Lung (tissue), 12 donors: Measurements from ENCODE around the gene CALM3. TPM values are rescaled to one million over a fixed set of nuclear protein-coding genes. Genes with fewer than 3 reads are reported as not detected.
A peak's percentile ranks its signal among the peaks of the same experiment; 100 is the strongest.
"Not testable (repeated sequence)": the region's sequence is repeated elsewhere in the genome, so short reads cannot be mapped to it uniquely, and the experiment has no call there.

Experiments
- ATAC-seq: fragments of 200-7000 bp; cut with Tn5 transposase; one replicate; pipeline ENCODE4 v1.9.1; 2020; ENCODE audit warnings: moderate number of reproducible peaks; ENCODE audit not compliant: insufficient read depth, low FRiP score
- DNase-seq, 3 donors: peaks; one replicate each; pipeline ENCODE4 v3.0.0-alpha.2; 2013 to 2017
- H3K27ac ChIP-seq, 2 donors: one replicate each; pipeline ENCODE4 v1.5.1; 2013; ENCODE audit warnings: mild to moderate bottlenecking in 2 of 2, moderate library complexity in 2 of 2, control low read depth in 1 of 2, inconsistent platforms in 1 of 2, low read depth in 1 of 2, low read length in 1 of 2
- H3K27me3 ChIP-seq, 3 donors: one replicate each; pipeline ENCODE4 v1.5.1; 2013; ENCODE audit warnings: low read length in 2 of 3; ENCODE audit not compliant: control insufficient read depth in 3 of 3, insufficient read depth in 3 of 3
- H3K36me3 ChIP-seq, 4 donors: one replicate each; pipeline ENCODE4 v1.5.1; 2013; ENCODE audit warnings: low read length in 4 of 4, mild to moderate bottlenecking in 1 of 4, moderate library complexity in 1 of 4; ENCODE audit not compliant: control insufficient read depth in 4 of 4, insufficient read depth in 4 of 4
- H3K4me1 ChIP-seq, 5 donors: one replicate each; pipeline ENCODE4 v1.5.1; 2013; ENCODE audit warnings: low read length in 5 of 5, mild to moderate bottlenecking in 2 of 5, moderate library complexity in 1 of 5; ENCODE audit not compliant: control insufficient read depth in 5 of 5, insufficient read depth in 5 of 5
- H3K4me3 ChIP-seq: one replicate; pipeline ENCODE4 v1.5.1; 2013; ENCODE audit warnings: mild to moderate bottlenecking, control low read depth, moderate library complexity
- H3K9ac ChIP-seq, 2 donors: one replicate each; pipeline ENCODE4 v1.5.1; 2013; ENCODE audit warnings: low read length in 2 of 2, control low read depth in 1 of 2; ENCODE audit not compliant: insufficient read depth in 1 of 2
- H3K9me3 ChIP-seq, 4 donors: one replicate each; pipeline ENCODE4 v1.5.1; 2013; ENCODE audit warnings: low read length in 3 of 4, mild to moderate bottlenecking in 1 of 4, moderate library complexity in 1 of 4; ENCODE audit not compliant: control insufficient read depth in 4 of 4, insufficient read depth in 3 of 4
- WGBS, 2 donors: extraction: QIAGEN DNeasy Blood & Tissue Kit; methylation state at CpG; one replicate each; pipeline ENCODE4 v1.1.7; 2013; 5-methylcytosine and 5-hydroxymethylcytosine counted together
- polyA plus RNA-seq, 2 donors: library from polyadenylated mRNA; stranded (reverse); fragments of 200-250 nt; gene quantifications; one replicate each; pipeline ENCODE4 v1.2.1, GENCODE V29; 2013
- total RNA-seq, 2 donors: library from RNA; depleted of rRNA in 1 of 2; stranded (reverse); fragments of >200 nt in 1 of 2; gene quantifications; one replicate each; pipeline ENCODE4 v1.2.1, GENCODE V29; 2014 to 2021
- TF ChIP-seq, protein P1 (sequence below): IDR thresholded peaks from 2 replicates; pipeline ENCODE4 v1.5.1; 2012; ENCODE audit warnings: mild to moderate bottlenecking; ENCODE audit errors: control extremely low read depth, extremely low read depth
- donor health status: control.
- donor health status: control.
- donor health status: Bipolar disorder and iron deficiency.
- donor health status: healthy.
- donor health status: DM: yes; HTN: yes; CAD: no.

CALM3 gene
- total and polyA plus RNA-seq, 4 donors = 126 to 202 (median 162) TPM

DNA sequence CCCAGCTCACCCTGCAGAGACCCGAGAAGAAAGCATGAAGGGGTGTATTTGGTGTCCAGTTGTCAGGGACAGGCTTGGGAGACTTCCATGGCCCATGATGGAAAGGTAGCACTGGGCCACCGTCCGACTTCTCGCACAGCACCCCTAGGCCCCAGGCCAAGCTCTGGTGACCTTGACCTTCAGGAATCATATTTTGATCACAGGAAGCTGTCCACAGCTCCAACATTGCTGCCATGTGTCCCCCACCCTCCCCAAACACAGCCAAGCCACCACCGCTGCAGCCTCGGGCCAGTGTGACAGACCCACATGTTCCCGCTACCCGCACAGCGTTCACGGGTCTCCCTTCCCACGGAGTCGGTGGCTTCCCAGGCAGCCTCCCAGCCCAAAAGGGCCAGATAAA lies 24.6 kb downstream of the CALM3 start:
- DNase-seq (no peak), ATAC-seq (no peak)
- H3K36me3 ChIP-seq = no peaks in the 10 kb centered on the region
- H3K9ac ChIP-seq = peak overlapping the region in 1 of 2 donors; percentile 58
- WGBS, 2 donors = 72 to 75% methylated on average over 12 of the region's 12 CpGs
- peaks cover 0 to 5% (median 0%) of the 10 kb centered on the region in 3 donors for H3K27me3 ChIP-seq
- H3K4me3 ChIP-seq = no peak overlapping the region
- H3K27ac ChIP-seq = peak overlapping the region; percentile 38 to 83
- peaks cover 8 to 61% (median 26%) of the 10 kb centered on the region in 5 donors for H3K4me1 ChIP-seq
- H3K9me3 ChIP-seq = no peaks in the 10 kb centered on the region
- TF ChIP-seq, protein P1, sequence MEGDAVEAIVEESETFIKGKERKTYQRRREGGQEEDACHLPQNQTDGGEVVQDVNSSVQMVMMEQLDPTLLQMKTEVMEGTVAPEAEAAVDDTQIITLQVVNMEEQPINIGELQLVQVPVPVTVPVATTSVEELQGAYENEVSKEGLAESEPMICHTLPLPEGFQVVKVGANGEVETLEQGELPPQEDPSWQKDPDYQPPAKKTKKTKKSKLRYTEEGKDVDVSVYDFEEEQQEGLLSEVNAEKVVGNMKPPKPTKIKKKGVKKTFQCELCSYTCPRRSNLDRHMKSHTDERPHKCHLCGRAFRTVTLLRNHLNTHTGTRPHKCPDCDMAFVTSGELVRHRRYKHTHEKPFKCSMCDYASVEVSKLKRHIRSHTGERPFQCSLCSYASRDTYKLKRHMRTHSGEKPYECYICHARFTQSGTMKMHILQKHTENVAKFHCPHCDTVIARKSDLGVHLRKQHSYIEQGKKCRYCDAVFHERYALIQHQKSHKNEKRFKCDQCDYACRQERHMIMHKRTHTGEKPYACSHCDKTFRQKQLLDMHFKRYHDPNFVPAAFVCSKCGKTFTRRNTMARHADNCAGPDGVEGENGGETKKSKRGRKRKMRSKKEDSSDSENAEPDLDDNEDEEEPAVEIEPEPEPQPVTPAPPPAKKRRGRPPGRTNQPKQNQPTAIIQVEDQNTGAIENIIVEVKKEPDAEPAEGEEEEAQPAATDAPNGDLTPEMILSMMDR = no peak

DNA sequence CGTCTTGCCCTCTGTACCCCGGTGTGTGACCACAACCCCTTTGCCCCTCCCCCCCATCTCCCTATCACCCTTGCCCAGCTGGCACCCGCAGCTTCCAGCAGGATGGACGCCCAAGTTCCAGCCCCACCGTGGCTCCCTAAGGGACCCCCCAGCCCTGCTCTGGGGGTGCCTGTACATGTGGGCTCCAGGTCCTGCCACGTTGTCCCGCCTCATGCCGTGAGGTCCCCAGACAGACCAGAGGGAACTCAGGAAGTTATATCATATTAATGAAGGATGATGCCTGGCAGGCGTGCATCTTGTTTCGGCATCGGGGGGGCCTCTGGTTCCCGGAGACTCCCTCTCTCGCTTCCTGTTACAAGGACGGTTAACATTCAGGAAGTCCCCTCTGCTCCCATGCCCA lies 25.3 kb downstream of the CALM3 start:
- TF ChIP-seq, protein P1 = no peak
- Histone ChIP-seq H3K36me3 (no peaks in the 10 kb centered on the region), H3K27ac (peak overlapping the region; percentile 38 to 83), H3K4me3 (no peak overlapping the region), H3K9me3 (no peaks in the 10 kb centered on the region), H3K4me1 (peaks cover 8 to 61% (median 26%) of the 10 kb centered on the region in 5 donors), H3K27me3 (peaks cover 0 to 4% (median 0%) of the 10 kb centered on the region in 3 donors), H3K9ac (no peak overlapping the region)
- no peak for ATAC-seq
- 23 to 36% methylated on average over 14 of the region's 14 CpGs for WGBS, 2 donors
- DNase-seq = peak; percentile 49 to 64 (median 57)

DNA sequence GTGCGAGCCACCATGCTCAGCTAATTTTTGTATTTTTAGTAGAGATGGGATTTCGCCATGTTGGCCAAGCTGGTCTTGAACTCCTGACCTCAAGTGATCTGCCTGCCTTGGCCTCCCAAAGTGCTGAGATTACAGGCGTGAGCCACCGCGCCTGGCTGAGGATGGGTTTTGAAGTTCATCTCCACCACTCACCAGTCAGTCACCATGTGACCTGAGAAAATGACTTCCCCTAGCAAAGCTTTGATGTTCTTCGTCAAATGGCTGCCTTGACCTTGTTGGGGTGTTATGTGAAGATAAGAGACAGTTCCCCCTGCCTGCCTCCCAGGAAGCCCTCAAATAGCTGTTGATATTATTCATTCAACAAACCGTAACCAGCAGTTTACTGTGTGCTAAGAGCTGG lies 27.8 kb downstream of the CALM3 start:
- not testable (repeated sequence) for H3K9me3 ChIP-seq, H3K36me3 ChIP-seq, H3K27ac ChIP-seq, DNase-seq, H3K4me3 ChIP-seq, ATAC-seq, H3K9ac ChIP-seq, H3K27me3 ChIP-seq
- peaks cover 8 to 52% (median 27%) of the 10 kb centered on the region in 5 donors for H3K4me1 ChIP-seq
- WGBS, 2 donors = 90% methylated on average over 7 of the region's 7 CpGs

DNA sequence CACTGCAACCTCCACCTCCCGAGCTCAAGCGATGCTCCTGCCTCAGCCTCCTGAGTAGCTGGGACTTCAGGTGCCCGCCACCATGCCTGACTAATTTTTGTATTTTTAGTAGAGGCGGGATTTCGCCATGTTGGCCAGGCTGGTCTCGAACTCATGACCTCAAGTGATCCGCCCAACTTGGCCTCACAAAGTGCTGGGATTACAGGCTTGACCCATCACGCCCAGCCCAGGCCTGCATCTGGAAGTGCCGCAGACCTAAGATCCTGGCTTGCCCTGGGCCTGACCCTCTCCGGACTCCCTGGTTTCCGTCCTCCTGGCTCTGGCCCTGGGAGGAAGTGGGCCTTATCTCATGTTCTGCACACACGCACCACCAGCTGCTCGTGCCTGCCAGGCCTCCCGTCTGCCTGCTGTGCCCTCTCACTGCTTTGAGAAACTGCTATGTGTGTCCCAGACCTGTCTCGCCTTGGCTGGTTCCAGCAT lies 28.5 kb downstream of the CALM3 start:
- peak in 2 of 3 donors; percentile 51 to 64 for DNase-seq
- Histone ChIP-seq H3K4me3 (no peak overlapping the region), H3K4me1 (peaks cover 8 to 49% (median 21%) of the 10 kb centered on the region in 5 donors), H3K9me3 (no peaks in the 10 kb centered on the region), H3K9ac (no peak overlapping the region), H3K27me3 (peaks cover 0 to 3% (median 0%) of the 10 kb centered on the region in 3 donors), H3K36me3 (no peaks in the 10 kb centered on the region), H3K27ac (peak overlapping the region in 1 of 2 donors; percentile 83)
- 59 to 60% methylated on average over 15 of the region's 15 CpGs for WGBS, 2 donors
- ATAC-seq = no peak
- TF ChIP-seq, protein P1 = no peak
